Stimulated activated naive CD8-positive, alpha-beta T cell treated with anti-CD3 and anti-CD28 coated beads, Interleukin-15, Interleukin-2, amounts not matched to agents 100 ng/mL and 50 ng/mL, for 24 hours (primary cell): ENCODE results near the gene SPEG.

ENCODE experiments used
- H3K27ac Mint-ChIP-seq: one replicate; pipeline ENCODE4 v1.8.0; 2021; ENCODE audit warnings: mild to moderate bottlenecking, mixed read lengths
- H3K27me3 Mint-ChIP-seq: one replicate; pipeline ENCODE4 v1.8.0; 2021; ENCODE audit warnings: mixed read lengths
- H3K36me3 Mint-ChIP-seq: one replicate; pipeline ENCODE4 v1.8.0; 2021; ENCODE audit warnings: low read depth, mixed read lengths
- H3K4me1 Mint-ChIP-seq: one replicate; pipeline ENCODE4 v1.8.0; 2021; ENCODE audit warnings: low read depth, mixed read lengths
- H3K4me3 Mint-ChIP-seq: one replicate; pipeline ENCODE4 v1.8.0; 2021; ENCODE audit warnings: mild to moderate bottlenecking, mixed read lengths
- H3K9me3 Mint-ChIP-seq: one replicate; pipeline ENCODE4 v1.8.0; 2021; ENCODE audit warnings: mixed read lengths

The SPEG gene

DNA sequence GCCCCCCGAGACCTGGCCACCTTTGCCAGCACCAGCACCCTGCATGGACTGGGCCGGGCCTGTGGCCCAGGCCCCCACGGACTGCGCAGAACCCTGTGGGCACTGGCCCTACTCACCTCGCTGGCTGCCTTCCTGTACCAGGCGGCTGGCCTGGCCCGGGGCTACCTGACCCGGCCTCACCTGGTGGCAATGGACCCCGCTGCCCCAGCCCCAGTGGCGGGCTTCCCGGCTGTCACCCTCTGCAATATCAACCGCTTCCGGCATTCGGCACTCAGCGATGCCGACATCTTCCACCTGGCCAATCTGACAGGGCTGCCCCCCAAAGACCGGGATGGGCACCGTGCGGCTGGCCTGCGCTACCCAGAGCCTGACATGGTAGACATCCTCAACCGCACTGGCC is 80.2 kb downstream of the SPEG start:
- no peak overlapping the region for H3K27ac Mint-ChIP-seq
- H3K36me3 Mint-ChIP-seq = no peaks in the 10 kb centered on the region
- H3K27me3 Mint-ChIP-seq = peaks cover 75% of the 10 kb centered on the region
- no peak overlapping the region for H3K4me3 Mint-ChIP-seq
- no peaks in the 10 kb centered on the region for H3K9me3 Mint-ChIP-seq
- H3K4me1 Mint-ChIP-seq = peaks cover 9% of the 10 kb centered on the region

DNA sequence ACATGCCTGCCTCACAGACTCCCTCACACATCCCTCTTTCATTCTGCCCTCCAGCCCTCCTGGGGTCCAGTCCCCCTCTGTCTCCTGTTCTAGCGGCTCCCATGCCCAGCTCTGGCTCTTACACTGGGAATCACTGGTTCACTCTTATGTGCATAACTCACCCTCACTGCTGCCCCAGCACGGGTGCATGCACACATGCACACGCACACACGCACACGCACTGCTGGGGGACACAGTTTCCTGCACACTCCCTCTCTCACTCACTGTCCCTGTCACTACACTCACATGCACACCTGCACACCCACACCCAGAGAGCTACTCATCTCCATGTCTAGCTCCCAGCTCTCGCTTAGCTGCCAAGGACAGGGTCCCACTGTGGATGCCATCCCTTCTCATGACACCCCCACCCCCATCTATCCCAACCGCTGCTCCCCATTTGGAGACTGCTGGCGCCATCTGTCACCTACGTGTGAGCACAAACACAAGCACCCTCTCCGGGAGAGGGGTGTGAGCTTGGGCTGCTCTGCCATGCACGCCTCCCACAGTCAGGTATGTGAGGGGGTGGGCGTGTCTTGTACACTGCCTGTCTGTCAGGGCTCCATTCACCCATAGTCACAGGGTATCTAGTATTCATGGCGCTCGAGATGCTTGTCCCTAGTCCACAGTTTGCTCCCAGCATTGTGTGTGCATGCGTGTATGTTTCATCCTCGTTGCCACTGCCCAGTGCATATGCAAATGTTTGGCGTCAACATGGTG is 81.4 kb downstream of the SPEG start:
- Mint-ChIP-seq H3K36me3 (no peaks in the 10 kb centered on the region), H3K4me3 (no peak overlapping the region), H3K4me1 (peaks cover 5% of the 10 kb centered on the region), H3K27me3 (peaks cover 72% of the 10 kb centered on the region), H3K9me3 (no peaks in the 10 kb centered on the region), H3K27ac (no peak overlapping the region)

DNA sequence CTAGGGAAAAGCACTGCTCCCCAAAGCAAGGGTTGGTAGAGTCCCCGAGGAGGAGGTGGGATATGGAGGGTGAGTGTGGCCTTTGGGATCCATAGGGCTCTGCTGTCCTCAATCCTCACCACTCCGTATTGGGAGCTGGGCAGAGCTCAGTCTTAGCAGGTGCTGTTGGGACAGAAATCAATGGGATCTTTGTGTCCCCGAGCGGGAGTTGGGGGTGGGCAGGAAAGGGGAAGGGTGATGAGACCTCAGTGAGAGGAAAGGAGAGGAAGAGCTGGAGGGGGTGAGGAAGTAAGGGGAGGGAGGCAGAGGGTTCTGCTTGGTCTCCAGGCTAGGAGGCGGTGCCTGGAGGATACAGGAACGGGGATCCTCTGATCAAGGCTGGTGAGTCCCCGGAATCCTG is 82.2 kb downstream of the SPEG start:
- H3K4me3 Mint-ChIP-seq = no peak overlapping the region
- H3K27ac Mint-ChIP-seq = no peak overlapping the region
- no peaks in the 10 kb centered on the region for H3K9me3 Mint-ChIP-seq
- H3K4me1 Mint-ChIP-seq = peaks cover 12% of the 10 kb centered on the region
- H3K27me3 Mint-ChIP-seq = peaks cover 76% of the 10 kb centered on the region
- H3K36me3 Mint-ChIP-seq = no peaks in the 10 kb centered on the region

DNA sequence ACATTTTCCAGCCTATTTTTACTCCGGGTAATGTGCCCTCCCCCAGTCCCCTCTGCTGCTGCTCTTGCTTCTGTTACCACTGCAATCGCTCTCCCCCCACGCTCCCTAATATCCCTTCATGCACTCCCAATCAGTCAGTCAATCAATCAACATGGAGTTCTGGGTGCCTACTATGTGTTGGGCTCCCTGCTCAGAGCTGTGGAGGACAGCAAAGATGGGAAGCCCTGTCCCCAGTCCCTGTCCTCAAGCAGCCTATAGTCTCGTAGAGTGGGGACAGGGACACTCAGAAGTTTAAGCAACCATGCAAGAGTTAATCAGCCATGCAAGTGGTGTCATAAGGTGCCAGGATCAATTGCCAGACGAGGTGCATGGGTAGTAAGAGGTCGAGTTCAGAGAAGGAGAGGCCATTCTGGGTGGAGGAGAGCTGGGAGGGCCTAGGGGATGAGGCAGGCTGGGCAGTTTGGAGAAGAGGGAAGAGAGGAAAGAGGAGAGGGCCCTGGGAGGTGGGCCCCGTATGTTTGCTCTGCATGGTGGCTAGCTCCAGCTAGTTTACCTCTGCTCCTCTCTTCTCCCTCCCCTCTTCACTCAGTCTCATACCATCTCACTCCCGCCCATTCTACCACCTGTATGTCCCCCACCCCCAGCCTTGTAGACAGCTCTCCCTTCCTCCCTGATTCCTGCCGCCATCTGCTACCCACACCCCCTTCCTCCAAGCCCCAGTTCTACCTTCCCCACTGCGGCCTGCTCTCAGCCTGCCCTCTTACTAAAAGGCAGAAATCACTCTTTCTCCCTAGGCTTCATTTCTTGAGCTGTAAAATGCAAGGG is 83.5 kb downstream of the SPEG start:
- no peaks in the 10 kb centered on the region for H3K9me3 Mint-ChIP-seq
- peaks cover 17% of the 10 kb centered on the region for H3K4me1 Mint-ChIP-seq
- H3K27me3 Mint-ChIP-seq = peaks cover 74% of the 10 kb centered on the region
- H3K36me3 Mint-ChIP-seq = no peaks in the 10 kb centered on the region
- no peak overlapping the region for H3K27ac Mint-ChIP-seq
- H3K4me3 Mint-ChIP-seq = no peak overlapping the region

DNA sequence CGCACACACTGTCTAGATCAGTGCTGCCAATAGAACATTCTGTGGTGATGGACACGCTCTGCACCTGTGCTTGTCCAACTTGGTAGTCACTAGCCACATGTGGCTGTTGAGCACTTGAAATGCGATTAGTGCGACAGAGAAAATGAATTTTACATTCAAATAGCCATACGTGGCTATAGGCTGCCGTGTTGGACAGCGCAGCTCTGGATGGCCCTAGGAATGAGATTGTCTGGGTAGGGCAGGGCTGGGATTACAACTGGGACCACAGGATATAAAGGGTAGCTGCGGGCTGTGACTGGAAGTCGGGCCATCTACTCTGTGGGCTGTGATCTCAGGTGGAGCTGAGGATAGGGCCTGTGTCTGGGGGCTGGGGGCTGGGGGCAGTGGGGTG is 84.9 kb downstream of the SPEG start:
- H3K9me3 Mint-ChIP-seq = no peaks in the 10 kb centered on the region
- H3K36me3 Mint-ChIP-seq = no peaks in the 10 kb centered on the region
- no peak overlapping the region for H3K27ac Mint-ChIP-seq
- peaks cover 75% of the 10 kb centered on the region for H3K27me3 Mint-ChIP-seq
- no peak overlapping the region for H3K4me3 Mint-ChIP-seq
- peaks cover 17% of the 10 kb centered on the region for H3K4me1 Mint-ChIP-seq

DNA sequence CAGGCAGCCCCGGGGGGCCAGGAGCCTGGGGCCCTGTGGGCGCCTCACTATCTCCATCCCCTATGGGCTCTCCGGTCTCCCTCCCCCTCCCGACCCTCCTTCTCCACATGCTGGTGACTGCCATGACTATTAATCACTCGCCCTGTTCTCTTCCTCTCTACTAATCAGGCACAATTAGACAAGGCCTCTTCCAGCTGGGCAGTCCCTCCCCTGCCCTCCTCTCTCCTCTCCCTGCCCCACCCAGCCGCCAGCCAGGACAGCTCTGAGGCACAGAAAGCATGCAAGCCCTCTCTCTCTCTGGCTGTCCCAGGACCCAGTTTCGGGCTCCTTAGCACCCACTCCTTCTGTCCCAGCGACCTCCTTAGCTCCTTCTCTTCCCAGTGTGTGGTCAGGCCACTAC is 85.4 kb downstream of the SPEG start:
- Mint-ChIP-seq H3K4me1 (peaks cover 17% of the 10 kb centered on the region), H3K9me3 (no peaks in the 10 kb centered on the region), H3K27me3 (peaks cover 79% of the 10 kb centered on the region), H3K27ac (no peak overlapping the region), H3K36me3 (no peaks in the 10 kb centered on the region), H3K4me3 (no peak overlapping the region)

DNA sequence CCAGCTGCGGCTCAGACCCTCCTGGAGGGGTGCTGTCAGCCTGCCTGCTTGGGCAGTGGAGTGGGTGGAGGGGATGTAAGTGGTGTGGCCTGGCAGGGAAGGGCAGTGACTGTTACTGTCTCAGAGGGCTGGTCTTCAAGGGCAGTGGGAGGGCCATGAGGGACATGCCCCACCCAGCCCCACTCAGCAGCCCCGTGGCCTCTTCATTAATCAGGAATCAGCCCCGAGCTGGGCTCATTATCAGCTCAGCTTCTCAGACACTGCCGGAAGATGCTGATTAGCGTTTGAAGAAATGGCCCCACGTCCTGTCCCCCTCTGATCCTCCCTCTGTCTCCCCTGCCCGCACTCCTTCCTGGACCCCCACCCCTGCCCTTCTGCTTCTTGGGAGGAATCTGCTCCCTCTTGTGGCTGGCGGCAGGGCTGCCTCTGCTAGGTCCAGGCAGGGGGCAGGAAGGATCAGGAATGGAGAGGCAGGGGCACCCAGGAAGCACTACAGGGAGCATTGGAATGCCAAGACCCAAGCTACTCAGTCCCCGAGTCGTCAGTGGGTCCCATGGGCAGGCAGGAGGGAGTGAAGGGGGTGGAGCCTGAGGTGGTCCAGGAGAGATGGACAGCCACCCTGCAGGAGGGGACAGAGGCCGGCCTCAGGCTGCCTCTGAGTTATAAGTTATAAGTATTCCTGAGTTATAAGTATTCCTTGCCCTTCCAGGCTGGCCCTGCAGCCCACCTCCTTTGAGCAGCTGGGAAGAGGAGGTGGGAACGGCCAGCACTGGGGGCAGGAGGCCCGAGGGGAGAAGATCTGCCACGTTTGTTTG is 86.6 kb downstream of the SPEG start:
- Mint-ChIP-seq H3K4me3 (no peak overlapping the region), H3K36me3 (no peaks in the 10 kb centered on the region), H3K27me3 (peaks cover 79% of the 10 kb centered on the region), H3K9me3 (no peaks in the 10 kb centered on the region), H3K27ac (no peak overlapping the region), H3K4me1 (peaks cover 17% of the 10 kb centered on the region)

DNA sequence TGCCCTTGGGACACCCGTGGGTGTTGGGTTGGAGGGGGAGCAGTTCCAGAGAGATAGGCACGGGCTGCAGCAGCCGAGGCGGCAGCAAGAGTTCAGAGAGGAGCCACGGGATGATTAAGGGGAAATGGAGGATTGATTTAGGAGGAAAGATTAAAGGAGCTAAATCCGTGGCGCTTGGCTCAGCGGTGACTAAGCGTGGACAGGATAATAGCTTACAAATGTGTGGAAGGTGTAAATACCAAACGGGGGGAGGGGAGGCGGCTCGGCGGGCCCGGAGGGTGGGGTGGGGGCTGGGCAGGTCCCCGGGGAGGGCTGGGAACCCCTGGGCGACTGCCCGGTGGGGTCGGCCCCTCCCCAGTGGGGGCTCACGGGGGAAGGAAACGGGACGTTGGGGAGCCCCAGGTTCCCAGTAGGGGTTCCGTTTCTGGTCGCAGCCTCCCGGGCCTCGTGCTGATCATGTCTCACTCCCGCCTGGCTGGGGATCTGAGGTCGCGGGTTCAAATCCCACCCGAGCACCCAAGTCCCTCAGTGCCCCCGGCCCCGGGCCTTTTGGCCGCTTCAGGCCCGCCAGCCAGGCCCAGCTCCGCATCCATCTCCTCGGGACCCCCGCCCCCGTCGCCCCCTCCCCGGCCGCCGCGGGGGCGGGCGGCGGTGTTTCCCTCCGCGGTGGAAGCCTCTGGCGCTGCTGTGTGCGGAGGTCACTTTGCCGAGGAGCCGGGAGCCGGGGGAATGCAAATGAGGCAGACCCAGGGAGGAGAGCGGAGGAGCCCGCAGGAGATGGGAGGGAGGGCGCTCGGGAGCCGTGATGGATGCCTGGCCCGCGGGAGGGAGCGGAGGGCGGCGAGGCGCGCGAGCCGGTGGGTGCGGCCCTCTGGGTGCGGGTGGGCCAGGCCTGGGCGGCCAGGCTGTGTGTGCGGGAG is 87.7 kb downstream of the SPEG start:
- Mint-ChIP-seq H3K36me3 (no peaks in the 10 kb centered on the region), H3K27me3 (peaks cover 72% of the 10 kb centered on the region), H3K9me3 (no peaks in the 10 kb centered on the region), H3K4me1 (peaks cover 17% of the 10 kb centered on the region), H3K27ac (no peak overlapping the region), H3K4me3 (no peak overlapping the region)

DNA sequence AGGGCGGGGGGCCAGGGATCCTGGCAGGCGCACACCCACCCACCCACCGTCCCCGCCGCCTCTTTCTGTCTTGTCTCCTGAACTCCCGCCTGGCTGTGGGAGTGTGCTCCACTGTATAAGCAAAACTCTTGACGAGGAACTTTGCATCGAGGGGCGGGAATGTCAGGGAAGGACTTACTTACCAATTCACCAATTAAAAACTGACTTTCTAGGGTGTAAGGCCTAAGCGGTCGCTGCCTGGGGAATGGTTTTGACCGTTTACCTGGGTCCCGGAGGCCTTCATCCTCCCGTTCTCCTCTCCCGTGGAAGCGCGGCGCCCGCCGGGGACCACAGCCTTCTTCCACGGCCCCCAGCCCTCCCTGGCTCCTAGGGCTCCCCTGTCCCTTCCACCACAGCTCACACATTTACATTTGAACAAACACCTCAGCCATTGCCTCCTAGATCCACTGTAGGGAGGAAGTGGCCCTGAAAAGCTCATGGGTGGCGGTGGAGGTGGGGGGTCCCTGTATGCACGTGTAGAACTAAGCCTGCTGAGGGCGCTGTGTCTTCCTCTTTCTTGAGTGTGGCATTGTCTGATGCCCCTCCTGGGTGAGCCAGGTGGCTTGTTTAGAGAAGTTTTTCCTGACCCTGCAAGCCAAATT is 88.5 kb downstream of the SPEG start:
- H3K4me3 Mint-ChIP-seq = peak overlapping the region; percentile 35
- H3K27ac Mint-ChIP-seq = no peak overlapping the region
- peaks cover 69% of the 10 kb centered on the region for H3K27me3 Mint-ChIP-seq
- H3K36me3 Mint-ChIP-seq = no peaks in the 10 kb centered on the region
- H3K9me3 Mint-ChIP-seq = no peaks in the 10 kb centered on the region
- peaks cover 17% of the 10 kb centered on the region for H3K4me1 Mint-ChIP-seq

DNA sequence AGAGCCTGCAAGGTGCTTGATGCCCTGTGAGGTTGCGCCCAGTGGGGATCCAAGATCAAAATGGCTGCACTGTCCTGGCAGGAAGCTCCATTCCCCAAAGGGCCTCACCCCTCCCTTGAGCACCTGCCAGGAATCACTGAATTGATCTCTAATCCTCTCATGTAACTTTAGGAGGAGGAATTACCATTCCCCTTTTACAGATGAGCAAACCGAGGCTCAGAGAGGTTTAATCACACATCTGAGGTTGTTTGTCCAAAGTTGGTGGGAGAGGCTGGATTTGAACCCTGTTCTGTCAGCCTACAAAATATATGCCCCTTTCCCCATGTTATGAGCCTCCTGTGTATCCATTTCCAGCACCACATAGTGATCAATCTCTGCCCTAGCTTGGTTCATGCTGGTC is 90.2 kb downstream of the SPEG start:
- Mint-ChIP-seq H3K4me1 (peaks cover 17% of the 10 kb centered on the region), H3K9me3 (no peaks in the 10 kb centered on the region), H3K36me3 (no peaks in the 10 kb centered on the region), H3K27ac (no peak overlapping the region), H3K27me3 (peaks cover 73% of the 10 kb centered on the region), H3K4me3 (no peak overlapping the region)

DNA sequence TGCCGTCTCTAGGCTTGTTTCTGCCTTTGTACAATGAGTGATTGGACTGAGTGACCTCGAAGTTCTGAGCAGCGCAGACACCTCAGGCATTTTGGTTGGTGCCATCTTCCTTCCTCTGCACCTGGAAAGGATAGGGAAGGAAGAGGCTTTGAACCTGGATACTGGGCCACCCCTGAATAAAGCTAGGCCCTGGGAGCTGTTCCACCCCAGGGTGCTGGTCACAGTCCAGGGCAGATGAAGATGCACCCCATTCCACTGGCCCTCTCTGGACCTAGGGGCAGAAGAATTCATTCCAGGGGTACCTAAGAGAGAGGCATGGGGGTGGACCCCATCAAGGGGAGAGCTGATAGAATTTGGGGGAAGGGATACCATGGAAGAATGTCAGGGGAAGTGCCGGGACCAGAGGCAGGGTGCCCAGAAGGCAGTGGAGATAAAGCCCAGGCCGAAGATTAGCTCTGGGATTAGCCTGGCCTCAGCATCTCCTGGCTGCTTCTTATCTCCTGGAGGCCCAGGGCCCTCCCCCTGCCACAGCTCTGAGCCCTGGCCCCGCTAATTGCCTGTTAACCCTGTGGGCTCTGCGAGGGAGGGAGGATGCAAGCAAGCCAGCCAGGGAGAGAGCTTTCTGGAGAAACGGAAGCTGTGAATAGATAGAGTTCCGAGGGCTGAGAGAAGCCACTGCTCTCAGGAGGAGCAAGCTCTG is 91.0 kb downstream of the SPEG start:
- Mint-ChIP-seq H3K4me3 (no peak overlapping the region), H3K4me1 (peaks cover 17% of the 10 kb centered on the region), H3K27me3 (peaks cover 74% of the 10 kb centered on the region), H3K36me3 (no peaks in the 10 kb centered on the region), H3K9me3 (no peaks in the 10 kb centered on the region), H3K27ac (no peak overlapping the region)

DNA sequence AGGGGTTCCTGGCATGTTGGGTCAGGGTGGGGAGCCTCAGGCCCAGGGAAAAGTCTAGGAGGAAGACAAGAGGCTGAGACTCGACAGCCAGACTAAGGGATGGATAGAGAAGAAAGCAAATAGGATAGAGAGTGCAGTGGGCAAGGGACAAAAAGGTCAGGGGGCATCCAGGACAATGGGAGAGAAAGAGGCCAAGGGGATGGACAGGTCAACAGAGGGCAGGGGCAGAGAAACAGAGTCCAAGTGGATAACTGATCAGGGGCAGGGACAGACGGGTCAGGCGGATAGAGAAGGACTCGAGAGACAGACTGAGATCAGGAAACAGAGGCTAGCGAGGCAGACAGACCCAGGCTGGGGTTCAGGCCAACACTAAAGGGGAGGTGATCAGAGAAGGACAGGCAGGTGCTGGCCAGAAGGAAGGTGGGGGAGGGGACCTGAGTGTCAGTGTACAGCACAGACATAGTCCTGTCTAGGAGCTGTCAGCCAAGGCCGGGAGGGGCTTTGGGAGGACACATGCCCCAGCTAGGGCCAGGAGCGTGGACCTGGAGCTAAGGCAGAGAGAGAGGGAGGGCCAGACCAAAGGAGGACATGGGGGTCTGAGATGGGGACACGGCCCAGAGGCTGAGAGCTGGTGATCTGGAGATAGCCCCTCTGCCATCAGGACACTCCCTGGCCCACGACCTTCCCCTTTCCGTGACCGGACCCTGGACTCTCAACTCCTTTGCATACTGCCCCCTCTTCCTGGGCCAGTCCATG is 91.9 kb downstream of the SPEG start:
- peaks cover 70% of the 10 kb centered on the region for H3K27me3 Mint-ChIP-seq
- no peaks in the 10 kb centered on the region for H3K9me3 Mint-ChIP-seq
- no peak overlapping the region for H3K27ac Mint-ChIP-seq
- no peaks in the 10 kb centered on the region for H3K36me3 Mint-ChIP-seq
- peaks cover 13% of the 10 kb centered on the region for H3K4me1 Mint-ChIP-seq
- no peak overlapping the region for H3K4me3 Mint-ChIP-seq

DNA sequence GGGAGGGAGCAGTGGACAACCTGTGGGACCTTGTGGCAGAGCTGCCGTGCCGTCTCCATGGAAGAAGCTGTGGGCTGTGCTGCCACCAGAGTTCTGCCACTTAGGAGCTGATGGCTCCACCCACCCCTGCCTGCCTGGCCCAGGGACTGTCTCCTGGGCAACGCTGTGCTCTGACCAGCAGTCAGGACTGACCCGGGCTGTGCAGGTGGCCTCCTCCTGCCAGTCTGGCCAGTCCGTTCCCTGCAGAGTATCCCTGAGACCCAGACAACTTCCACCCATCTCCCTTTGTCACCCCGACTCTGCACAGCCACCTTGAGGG is 92.4 kb downstream of the SPEG start:
- Mint-ChIP-seq H3K9me3 (no peaks in the 10 kb centered on the region), H3K27me3 (peaks cover 64% of the 10 kb centered on the region), H3K4me3 (no peak overlapping the region), H3K27ac (no peak overlapping the region), H3K36me3 (no peaks in the 10 kb centered on the region), H3K4me1 (peaks cover 8% of the 10 kb centered on the region)
